Stimulated activated CD4-positive, alpha-beta T cell treated with anti-CD3 and anti-CD28 coated beads, TNF-alpha, amount 100 ng/mL, for 4 hours (primary cell): ENCODE data around the gene CTNNA2.
"Not testable (repeated sequence)": the region's sequence is repeated elsewhere in the genome, so short reads cannot be mapped to it uniquely, and the experiment has no call there.

Source experiments
- DNase-seq, 3 experiments: peaks; one replicate each; pipeline ENCODE4 v3.0.0-alpha.2; 2020; ENCODE audit warnings: low read depth in 3 of 3

Gene CTNNA2

DNA sequence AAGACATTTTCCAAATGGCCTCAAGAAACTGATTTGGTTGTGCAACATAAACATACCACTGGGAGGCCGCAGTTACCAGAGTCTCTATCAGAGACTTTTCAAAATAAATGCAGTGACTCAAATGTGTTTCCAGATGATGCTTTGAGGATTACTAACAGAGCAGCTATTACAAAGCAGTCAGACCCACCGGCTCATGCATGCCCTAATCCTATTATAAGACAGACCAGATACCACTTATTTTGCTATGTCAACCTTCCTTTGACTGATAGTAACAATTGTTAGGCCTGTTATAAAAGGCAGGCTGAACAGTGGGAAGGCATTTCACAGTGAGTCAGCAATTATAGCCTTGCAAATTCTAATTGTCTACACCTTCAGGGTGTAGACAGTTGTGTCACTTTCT lies 574.0 kb downstream of the CTNNA2 start:
- DNase-seq: no peak

DNA sequence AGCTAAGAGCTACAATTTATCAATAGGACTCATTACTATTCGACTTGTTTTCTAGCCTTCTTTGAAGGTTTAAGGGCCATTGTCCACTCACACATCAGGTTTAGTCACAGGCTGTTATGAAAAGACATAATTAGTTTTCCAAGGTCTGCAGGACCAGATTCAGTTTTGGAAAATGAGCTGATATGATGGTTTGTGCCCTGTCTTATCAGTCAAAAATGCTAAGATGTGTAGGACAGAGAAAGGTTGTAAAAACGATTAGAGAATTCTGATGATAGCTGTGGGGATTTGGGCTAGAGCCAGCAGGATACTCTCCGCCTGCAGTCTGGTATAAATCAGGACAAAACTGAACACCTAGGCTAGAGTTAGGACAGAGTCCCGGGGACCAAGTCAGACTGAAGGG lies 578.4 kb downstream of the CTNNA2 start:
- no peak for DNase-seq

DNA sequence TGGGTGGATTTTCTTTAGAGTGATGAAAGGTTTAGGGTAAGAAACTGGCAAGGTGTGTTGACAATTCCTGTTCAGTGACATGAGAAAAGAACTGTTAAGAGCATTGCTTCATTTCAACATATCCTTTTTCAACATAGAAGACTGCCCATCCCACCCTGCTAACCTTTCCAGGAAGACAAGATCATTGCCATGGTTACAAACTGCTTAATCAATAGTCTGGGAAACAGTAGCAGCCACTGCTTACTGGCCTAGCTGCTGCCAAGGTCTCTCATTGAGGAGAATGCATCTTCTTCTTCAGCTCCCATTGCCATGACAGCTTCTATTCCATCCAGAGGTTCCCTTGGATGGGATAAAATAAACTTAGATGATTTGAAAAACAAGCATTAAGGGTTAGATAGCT lies 579.6 kb downstream of the CTNNA2 start:
- no peak for DNase-seq

DNA sequence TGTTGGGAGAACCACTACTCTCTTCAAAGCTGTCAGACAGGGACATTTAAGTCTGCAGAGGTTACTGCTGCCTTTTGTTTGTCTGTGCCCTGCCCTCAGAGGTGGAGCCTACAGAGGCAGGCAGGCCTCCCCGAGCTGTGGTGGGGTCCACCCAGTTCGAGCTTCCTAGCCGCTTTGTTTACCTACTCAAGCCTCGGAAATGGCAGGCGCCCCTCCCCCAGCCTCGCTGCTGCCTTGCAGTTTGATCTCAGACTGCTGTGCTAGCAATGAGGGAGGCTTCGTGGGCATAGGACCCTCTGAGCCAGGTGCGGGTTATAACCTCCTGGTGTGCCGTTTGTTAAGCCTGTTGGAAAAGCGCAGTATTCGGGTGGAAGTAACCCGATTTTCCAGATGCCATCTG lies 585.7 kb downstream of the CTNNA2 start:
- not testable (repeated sequence) for DNase-seq

DNA sequence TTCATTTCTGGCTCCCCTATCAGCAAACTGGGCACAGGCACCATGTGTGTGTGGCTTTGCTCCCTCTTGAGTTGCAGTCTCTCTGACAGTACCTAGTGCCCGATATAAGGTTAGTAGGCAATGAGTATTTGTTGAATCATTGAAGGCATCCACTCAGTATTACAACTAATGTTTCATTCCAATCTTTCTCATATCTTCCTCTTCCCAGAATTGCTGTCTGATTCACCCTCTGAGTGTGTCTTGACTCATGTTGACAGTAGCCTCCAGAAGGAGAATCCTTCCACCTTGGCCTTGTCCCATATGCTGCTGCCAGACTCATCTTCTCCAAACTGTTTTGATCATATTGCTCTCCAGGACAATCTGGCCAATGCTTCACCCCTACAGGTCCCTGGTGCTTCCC lies 589.2 kb downstream of the CTNNA2 start:
- no peak for DNase-seq

DNA sequence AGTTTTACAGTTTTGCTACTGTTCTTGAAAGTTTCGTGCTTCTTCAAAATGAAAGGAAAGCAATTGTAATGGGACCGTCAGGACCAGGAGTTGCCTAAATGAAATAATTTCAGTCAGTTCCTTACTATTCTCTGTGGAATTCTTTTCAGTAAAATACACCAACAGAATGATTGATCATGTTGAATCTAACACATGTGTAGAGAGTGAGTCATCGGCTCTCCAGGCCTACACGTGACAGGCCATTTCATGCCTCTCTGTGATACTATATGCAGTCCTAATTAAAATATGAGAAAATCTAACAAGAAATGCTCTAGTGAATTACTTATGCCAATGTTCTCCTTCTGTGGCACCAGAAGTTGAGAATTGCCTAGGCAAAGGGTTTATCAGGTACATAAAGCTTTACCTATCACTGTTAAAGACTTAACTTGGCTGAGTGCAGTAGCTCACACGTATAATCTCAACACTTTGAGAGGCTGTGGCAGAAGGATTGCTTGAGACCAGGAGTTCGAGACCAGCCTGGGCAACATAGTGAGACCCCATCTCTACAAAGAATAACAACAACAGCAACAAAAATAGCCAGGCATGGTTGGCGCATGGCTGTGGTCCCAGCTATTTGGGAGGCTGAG lies 592.3 kb downstream of the CTNNA2 start:
- DNase-seq: no peak

DNA sequence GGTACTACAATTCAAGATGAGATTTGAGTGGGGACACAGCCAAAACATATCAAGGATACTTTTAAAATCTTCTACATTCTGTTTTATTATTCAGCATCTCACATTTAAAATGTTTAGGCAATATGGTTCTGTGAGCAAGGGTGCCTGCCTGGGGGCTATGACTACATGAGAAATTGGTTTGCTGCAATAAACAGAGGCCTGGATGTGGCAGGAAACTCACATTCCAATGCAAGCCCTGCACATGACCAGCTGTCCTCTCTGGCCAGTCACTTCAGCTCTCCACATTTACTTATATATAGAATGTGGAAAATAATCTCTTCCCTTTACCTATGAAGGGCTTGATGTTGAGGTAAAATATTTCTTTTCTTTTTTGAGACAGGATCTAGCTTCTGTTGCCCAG lies 598.3 kb downstream of the CTNNA2 start:
- DNase-seq: no peak

DNA sequence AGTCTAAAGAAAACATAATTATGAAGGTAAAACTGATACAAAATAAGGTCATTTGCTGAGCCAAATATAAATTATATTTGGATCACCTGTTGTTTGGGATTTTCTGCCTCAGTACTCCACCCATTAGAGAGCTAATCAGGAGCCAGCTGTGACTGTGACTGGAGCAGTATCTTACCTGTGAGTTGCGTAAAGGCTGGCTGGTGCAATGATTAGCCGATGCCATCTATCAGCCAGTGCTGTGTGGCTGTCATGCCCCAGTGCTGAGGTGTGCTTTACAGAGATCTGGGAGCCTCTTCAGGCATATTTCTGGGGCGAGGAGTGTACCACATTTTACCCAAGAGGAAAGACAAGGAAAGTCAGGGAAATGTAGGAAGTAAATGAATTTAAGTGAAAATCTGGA lies 599.9 kb downstream of the CTNNA2 start:
- DNase-seq: no peak

DNA sequence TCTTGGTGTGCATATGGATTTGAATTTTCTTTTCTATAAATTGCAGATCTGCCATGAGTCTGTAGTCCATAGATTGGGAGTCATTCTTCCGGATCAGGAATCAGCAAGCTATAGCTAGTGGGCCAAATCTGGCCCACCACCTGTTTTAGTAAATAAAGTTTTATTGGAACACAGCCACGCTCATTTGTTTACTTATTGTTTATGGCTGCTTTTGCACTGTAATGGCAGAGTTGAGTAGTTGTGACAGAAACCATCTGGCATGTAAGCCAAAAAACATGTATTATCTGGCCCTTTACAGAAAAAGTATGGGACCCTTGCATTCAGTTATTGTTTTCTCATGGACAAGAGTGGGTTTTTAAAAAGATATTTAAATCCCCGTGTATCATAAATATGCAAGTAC lies 600.5 kb downstream of the CTNNA2 start:
- DNase-seq: no peak

DNA sequence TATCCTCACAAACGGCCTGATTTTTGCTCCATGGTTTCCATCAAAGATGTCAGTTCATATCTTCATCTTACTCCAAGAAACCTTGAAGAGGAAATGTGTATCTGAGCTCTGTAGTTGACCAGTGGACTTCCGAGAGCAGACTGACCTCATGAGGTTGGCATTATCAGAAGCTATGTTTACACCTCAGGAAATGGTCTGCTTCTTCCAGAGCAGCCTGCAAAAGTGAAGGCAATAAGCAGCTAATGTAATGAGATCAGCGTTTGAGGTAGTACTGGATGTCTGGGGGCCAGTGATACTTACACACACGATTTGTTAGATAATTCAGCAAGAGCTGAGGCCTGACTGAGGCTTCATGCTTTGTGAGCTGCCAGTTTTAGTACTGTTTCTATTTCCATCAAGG lies 602.0 kb downstream of the CTNNA2 start:
- no peak for DNase-seq

DNA sequence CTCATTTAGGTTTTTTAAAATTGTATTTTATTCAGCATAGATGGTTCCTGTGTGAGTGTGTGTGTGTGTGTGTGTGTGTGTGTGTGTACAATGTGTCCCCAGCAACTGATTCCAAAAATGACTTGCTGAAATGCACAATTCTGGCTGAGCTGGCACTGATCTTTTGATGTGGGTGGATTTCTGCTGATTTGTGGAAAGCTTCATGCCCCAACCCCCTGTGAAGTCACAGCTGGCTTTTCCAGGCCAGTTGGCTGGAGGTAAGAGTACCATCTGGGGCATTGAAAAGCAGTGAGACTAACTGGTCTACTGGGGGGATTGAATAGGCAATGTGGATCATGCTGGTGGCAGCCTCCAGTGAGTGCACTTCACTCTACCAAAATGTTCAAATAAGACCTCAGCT lies 604.5 kb downstream of the CTNNA2 start:
- DNase-seq: no peak

DNA sequence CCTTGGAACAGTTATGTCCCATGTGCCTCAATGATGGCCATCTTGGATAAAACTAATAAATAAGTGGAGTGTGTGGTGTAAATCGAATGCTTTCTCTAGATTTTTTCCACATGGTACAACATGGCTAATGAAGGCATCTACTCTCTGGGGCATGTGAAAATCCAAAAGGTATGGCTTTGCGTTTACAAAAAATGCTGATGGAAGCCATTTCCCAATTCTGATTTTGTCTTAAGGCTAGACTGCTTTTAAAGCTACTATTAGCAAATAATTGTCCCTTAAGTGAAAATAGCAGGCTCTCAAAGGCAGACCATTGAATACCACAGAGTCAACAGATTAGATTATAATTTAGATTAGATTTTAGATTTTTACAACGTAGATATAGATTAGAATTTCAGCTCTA lies 608.0 kb downstream of the CTNNA2 start:
- no peak for DNase-seq

DNA sequence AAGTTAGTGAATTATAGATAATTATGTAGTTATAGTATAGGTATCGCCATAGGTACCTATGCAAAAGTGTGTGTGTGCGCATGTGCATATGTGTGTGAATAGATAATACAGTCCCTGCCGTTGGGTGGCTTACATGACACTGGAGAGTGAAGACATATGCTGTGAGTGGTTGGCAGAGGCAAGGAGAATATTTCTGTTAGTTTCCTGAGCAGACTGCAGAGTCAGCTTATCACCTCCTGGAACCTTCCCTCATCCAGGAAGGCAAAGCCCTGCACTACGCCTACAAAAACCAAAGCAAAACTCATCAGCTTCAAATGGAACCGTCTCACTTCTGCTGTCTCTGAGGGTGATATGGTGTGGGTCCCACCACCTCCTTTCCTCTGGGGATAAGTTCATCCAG lies 609.8 kb downstream of the CTNNA2 start:
- DNase-seq: no peak

DNA sequence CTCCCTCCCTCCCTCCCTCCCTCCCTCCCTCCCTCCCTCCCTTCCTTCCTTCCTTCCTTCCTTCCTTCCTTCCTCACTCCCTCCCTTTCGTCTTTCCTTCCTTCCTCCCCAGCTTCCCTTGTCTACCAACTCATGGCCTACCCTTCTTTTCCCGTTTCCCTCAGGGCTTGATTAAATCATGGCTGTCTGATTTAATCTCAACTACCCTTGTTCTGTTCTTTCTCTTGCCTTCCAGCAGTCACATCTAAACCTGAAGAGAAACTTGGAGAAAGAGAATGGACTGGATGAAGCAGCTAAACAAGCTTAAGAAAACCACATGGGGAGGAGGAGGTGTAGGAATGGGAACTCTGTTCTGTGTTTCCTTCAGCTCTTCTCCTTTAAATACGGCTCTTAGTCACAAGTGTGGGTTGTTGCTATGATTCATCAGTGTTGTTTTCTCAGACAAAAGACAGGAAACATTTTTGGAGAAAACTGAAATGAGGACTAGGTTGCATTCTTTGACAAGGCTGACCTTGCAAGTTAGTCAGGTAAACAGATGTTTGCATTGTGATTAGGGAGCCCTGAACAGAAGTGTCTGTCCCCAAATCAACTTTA lies 613.8 kb downstream of the CTNNA2 start:
- DNase-seq: no peak

DNA sequence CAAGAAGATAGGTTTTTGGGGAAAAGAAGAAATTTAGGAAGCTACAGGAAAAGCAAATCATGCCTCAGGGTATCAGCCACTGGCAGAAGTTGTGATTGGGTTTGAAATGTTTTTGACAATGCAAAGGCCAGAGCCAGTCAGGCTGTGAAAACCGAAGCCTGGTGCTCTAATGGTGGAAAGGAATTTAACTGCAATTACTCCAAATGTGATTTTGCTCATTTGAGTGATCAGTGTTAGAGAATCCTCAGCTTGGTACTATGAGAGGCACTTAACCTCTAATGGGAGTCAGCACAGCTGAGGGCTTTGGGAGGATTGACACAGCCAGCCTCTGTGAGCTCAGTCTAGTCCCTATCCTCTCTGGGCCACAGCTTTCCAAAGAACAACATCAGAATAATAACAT lies 615.2 kb downstream of the CTNNA2 start:
- DNase-seq: no peak

DNA sequence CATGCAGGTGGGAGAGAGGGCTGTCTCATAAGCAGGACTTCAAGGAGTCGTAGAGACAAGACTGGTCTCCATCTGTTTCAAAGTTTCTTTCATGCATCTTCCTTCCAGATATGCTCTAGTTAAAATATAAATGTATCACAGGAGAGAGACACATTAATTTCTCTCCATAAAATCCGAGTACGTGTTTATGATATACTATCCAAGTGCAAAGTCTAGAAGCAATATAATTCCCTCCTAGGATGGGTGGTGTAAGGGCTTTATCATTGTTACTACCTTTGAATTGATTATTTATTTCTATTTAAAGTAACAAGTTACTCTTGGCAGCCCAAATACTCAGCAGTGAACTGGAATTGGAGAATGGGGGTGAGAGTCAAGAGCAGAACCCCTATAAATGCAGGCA lies 619.4 kb downstream of the CTNNA2 start:
- DNase-seq: no peak

DNA sequence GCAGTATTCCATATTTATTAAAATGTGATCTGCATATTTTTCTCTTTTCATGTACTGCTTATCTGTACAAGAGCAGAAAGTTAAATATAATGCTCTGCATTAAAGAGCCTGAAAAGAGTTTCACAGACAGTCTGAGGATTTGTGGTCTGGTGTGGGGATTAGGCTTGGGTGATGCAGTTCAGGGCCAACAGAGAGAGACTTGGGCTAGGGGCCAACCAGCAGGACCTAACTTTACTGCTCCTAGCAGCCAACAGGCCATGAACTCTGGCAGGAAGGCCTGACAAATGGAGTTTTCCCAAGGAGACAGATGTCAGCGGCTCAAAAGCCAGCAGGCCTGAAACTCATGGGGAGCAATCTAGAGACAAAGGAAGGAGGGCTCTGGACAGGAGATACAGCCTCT lies 622.1 kb downstream of the CTNNA2 start:
- no peak for DNase-seq

DNA sequence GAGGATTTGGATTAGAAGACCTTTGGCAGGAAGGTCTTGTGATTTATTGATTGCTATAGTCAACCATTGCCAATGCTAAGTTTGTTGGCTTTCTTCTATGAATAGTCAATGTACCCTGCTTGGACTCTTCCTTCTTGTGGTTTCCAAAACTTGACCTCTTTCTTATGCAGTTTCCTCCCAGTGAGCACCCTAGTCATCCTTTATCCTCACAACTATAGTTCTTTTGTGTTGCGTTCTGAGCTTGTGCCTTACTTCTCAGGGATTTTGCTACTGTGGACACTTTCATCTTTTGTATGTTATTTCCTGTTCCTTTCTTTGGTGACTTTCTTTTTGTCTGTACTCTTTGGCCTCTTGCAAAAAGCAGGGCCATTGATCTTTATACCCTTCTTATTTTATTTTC lies 623.5 kb downstream of the CTNNA2 start:
- no peak for DNase-seq

DNA sequence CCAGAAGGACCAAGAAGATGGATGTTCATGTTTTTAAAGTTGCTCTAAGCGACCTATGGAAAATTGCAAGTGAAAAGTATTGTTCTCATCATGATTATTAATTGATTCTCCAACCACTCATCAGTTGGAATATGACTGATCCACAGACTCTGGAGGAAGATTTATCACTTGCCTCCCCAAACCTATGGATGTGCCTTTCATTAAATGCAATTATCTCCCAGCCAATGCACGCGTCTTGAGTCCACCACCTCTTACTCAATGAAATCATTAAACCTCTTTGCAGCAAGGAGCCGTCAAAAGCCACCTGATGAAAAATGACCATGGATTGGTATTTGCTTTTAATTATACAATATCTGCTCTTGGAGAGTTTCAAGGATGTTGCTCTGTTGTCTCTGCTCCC lies 626.1 kb downstream of the CTNNA2 start:
- DNase-seq: no peak

DNA sequence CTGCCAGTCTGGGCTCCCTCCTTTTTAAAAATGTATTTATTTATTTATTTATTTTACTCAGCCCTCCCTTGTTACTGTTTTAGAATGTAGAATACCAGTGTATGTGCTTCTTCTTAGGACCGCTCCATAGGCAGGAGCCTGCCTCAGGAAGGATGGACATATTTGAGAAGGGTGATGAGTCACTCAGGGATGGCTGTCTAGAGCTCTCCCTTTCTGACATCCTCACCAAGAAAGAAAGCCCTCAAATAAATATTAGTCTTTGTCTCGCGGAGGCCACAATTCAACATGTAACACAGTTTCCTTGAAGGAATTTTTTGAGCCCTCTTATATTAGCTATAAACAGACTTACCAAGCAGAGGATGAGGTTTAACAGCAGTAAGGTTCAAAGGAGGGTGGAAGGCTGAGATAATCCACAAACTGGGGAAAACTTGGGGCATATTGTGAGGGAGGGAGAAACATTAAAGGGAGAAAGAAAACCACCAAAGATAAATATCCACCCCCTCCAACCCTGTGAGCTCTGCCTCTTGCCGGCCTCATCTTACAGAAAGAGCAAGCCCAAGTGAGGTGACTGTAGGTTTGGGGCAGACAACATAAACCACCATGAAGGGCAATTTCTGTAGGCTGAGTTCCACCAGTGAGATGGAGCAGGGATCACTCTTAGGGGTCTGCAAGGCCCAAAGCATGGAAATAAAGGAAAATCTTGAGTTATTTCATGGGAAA lies 628.3 kb downstream of the CTNNA2 start:
- no peak for DNase-seq

DNA sequence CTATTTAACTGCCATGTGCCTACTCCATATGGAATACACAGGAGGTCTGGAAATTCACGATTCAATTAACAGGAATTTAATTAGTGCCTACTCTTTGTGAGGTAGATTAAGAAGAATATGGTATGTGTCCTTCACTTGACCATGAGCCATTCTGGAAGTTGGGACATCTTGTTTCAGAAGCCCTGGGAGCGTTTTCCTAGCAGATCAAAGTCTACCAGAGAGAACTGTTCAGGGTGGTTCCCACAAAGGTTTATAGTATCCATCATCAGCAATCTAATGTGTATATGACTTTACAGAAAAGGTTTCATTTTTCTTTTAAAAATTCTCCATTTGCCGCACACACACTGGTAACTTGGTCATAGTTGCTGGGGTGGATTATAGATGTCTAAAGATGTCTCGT lies 632.6 kb downstream of the CTNNA2 start:
- no peak for DNase-seq

DNA sequence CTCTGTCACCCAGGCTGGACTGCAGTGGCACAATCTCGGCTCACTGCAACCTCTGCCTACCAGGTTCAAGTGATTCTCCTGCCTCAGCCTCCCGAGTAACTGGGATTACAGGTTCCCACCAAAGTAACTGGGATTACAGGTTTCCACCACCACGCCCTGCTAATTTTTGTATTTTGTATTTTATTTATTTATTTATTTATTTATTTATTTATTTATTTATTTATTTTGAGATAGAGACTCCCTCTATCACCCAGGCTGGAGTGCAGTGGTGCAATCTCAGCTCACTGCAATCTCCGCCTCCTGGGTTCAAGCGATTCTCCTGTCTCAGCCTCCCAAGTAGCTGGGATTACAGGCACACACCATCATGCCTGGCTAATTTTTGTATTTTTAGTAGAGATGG lies 633.9 kb downstream of the CTNNA2 start:
- DNase-seq: not testable (repeated sequence)

DNA sequence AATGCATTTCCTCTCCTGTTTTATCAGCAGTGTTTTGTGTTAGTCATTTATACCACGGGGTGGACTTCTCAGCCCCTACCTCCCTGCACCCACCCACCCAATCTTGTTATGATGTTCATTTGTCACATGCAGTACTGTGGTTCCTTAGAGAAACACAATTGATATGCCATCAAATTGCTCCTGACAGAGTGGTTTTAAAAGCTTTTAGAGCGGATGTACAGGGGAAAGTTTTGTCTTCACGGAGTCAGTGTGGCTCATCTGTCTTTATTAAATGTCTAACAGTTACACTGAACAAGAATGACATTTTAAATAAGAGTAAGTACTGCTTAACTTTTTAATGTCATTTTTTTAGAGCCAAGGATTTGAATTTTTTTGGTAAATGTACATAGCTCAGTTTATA lies 634.8 kb downstream of the CTNNA2 start:
- no peak for DNase-seq

DNA sequence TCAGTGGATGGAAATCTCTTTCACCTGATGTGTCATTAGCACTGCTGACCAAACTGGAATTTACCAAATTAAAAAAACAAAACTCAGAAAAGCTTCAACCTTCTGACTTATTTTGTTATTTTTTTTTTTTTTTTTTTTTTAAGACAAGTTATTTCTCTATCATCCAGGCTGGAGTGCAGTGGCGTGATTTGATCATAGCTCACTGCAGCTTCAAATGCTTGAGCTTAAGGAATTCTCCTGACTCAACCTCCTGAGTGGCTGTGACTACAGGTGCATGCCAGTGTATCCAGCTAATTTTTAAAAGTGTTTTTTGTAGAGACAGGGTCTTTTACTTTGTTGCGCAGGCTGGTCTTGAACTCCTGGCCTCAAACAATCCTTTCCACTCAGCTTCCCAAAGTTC lies 636.1 kb downstream of the CTNNA2 start:
- no peak for DNase-seq
